GM10266 (cell line): ENCODE data around the gene OPRL1.
"Not testable (repeated sequence)": the region's sequence is repeated elsewhere in the genome, so short reads cannot be mapped to it uniquely, and the experiment has no call there.

Experiments
- DNase-seq: peaks from one replicate; pipeline ENCODE4 v3.0.0; 2012; ENCODE audit errors: extremely low spot score
- CTCF ChIP-seq: IDR thresholded peaks from 2 replicates; pipeline ENCODE4 v1.5.1; 2012; ENCODE audit warnings: mild to moderate bottlenecking, low read depth; ENCODE audit not compliant: control insufficient read depth, insufficient read depth; ENCODE audit errors: missing control alignments

Gene OPRL1

DNA sequence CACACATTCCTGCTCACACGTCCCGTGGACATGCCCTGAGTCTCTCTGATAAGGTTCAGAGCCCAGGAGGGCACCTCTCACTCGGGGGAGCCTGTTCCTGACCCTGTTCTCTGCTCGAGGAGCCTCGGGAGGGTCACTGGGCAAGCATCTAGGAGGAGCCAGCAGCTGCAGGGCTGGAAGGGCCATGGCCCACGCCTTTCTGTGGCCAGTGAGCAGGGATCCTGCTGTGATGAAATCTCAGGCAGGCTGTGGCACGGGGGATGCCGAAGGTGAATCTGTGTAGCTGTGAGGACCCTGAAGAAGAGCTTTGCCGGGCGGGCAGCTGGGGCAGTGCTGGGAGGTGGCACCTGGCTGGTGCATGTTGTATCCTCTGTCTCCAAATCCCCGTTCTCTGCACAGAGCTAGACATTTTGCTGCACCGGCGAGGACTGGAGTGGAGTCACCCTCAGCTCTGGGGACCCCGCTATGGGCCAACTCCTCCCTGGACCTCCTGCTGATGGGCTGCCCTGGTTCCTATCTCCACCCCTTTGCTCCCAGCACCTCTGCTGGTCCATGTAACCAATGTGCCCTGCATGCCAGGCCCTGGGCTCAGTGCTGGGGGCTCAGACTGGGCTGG is 34.6 kb downstream of the OPRL1 start:
- no peak for TF ChIP-seq CTCF
- no peak for DNase-seq

DNA sequence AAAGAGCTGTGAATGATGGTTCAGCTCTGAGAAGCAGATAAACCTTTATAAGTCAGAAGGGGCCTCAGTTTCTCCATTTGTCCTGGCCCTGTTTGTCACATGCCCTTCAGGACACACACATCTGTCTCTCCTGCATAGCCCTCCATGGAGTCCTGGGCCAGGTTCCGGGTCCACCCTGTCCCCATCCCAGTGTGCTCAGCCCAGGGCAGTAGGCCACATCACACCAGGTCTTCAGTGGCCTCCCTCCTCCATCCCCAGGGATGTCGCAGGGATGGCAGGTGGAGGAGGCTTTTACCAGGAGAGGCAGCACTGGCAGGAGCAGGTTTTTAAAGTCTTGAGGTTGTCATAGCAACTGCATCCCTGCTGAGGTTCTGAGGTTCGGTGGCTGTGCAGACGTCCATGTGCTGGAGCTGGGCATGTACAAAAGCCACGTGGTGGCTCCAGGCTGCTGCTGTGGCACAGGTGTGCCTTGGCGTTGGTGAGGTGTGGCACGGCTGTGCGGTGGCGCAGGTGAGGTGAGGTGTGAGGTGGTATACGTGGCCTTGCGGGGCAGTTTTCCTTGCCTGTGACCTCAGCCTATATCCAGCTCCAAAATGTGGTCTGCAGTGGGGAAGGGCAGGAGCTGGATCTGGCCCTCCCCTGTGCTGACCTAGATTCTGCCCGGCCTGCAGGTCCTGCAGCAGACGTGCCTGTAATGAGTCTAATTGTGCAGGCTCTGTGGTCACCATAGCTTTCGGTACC is 35.5 kb downstream of the OPRL1 start:
- no peak for TF ChIP-seq CTCF
- DNase-seq = no peak

GRCh38 chr20:64116016-64116415 is 36.1 kb downstream of the OPRL1 start:
- TF ChIP-seq CTCF = no peak
- DNase-seq = no peak

GRCh38 chr20:64116541-64117431 is 36.9 kb downstream of the OPRL1 start:
- no peak for TF ChIP-seq CTCF
- DNase-seq = no peak

DNA sequence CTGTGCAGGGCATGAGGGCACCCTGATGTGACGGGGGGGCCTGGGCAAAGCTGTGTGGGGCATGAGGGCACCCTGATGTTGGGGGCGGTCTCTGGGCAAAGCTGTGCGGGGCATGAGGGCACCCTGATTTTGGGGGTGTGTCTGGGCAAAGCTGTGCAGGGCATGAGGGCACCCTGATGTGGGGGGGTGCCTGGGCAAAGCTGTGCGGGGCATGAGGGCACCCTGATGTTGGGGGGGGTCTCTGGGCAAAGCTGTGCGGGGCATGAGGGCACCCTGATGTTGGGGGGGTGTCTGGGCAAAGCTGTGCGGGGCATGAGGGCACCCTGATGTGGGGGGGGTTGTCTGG is 37.5 kb downstream of the OPRL1 start:
- not testable (repeated sequence) for DNase-seq

DNA sequence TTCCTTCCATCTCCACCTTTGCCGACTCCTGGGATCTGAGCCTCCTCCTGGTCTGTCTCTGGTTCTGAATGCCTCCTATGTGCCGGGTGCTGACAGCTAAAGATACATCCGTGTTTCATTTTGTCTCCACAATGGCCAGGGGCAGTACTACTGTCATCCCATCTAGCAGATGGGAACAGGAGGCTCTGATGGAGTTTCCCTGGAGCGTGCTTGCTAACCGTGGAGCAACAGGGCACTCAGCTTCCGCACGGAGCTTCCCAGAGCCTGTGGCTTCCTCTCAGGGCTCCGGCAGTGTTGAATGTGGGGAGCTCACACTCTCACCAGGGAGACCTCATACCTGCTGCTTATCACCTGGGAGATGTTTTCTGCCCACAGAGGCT is 39.4 kb downstream of the OPRL1 start:
- TF ChIP-seq CTCF = no peak

GRCh38 chr20:64119681-64120341 is 39.9 kb downstream of the OPRL1 start:
- no peak for DNase-seq
- no peak for TF ChIP-seq CTCF

More for the DNA sequence above, 39.4 kb downstream of the OPRL1 start:
- DNase-seq = no peak
